Stimulated activated CD8-positive, alpha-beta memory T cell treated with anti-CD3 and anti-CD28 coated beads, Interleukin-7, amount 100 ng/mL, for 48 hours (primary cell): ENCODE data around the gene CEP63.

Experiments
- DNase-seq, 2 donors: peaks; one replicate each; pipeline ENCODE4 v3.0.0-alpha.2; 2020; ENCODE audit warnings: low read depth in 1 of 2; ENCODE audit errors: extremely low read depth in 1 of 2

Gene CEP63

DNA sequence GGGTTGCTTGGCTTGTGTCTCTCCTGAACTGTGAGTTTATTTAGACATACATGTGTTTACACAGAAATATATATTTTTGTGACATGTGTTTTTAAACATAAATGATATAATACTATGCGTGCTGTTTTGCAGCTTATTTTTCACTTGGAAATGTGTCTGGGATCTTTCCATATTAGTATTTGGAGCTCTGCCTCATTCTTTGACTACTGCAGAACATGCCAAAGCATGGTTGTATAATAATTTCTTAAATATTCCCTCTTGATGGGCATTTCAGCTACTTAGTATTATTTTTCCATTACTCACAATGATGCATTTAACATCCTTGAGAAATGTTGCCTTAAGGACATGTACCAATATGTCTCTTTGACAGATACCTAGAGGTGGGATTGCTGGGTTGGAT lies 19.5 kb upstream of the CEP63 start:
- DNase-seq: no peak

DNA sequence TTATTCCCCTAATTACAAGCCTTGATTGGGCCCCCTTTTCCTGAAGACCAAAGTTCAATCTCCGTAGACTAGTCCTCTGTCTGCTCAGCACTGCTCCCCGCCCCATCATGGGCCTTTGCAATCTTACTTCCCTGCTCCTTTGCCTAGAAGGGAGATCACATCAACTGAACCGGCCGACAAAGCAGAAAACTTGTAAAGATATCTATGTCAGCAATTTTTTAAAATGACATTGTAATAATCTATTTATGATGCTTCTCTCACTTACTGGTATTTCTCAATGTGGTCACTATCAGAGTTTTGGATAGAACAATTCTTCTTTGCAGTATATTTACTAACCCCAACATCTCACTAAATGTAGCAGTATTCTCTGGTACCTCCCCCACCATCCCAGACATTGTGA lies 17.3 kb upstream of the CEP63 start:
- no peak for DNase-seq

DNA sequence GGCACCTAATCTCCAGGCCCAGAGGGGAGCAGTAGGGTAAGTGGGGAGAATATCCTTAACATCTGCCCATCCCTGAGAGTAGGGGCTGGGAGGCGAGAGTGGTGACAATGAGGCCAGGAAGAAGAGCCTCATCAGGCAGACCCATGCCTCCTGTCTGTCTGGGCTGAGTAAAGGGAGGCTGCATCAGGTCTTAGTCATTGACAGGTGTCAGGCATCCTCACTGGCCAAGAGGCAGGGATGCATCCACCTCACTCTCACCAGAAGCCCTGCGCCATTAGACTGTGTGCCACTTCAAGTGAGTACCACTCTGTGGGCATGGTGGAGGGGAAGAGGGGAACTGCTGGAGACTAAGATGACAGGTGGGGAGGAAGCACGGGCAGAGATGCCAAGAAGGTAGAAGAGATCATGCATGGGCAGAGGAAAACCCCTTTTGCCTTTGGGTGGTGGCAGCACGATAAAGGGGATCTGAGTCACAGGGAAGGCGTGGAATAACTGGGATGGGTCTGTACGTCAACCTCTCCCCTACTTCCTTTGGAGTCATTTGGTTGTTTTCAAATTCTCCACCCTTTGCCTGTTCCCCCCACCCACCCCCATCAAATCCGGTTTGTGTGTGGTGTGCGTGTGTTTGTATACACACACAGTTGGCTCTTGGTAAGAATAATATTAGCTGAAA lies 14.2 kb upstream of the CEP63 start:
- DNase-seq: no peak

DNA sequence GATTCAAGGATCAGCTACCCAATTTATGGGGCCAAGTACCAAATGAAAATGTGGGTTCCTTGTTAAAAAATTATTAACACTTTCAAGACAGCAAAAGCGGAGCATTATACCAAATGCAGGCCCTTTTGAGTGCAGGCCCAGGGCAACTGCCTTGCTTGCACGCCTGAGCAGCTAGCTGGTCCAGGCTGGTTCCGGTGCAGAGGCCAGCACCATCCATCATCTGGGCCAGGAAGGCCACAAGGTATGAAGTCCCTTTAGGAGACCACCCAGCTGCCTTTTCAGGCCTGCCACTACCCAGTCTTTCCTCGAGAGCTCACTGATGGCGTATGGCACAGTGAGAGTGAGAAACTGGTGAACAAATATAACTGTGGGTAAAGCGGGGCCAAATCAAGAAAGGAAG lies 13.0 kb upstream of the CEP63 start:
- DNase-seq: no peak

DNA sequence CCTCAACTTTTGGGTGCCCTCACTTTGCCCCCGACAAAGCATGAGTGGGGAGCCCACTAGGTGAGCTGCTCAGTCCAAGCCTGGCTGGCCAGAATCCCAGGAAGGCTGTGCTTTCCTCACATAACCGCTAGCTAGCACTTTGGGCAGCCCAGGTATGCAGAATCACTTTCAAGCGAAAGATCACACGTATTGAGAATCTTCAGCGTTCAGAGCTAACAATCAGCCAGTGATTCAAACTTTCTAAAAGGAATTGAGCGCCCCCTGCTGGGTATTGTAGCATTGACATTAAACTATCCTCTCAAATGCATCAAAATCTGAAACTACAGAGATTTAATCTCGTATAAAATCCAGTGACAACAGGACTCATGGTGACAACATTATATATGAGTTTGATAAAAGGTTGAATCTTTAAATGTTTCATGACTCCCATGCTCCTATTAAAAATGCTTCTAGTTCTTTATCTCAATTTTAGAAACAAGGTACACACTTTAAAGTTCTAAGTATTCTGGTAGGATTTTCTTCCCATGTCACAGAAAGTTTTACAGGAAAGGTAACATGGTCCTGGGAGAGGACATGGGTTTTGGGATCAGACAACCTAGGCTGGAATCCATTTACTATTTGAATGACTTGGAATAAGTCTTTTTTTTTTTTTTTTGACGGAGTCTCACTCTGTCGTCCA lies 11.8 kb upstream of the CEP63 start:
- DNase-seq: peak in 1 of 2 donors; percentile 58

DNA sequence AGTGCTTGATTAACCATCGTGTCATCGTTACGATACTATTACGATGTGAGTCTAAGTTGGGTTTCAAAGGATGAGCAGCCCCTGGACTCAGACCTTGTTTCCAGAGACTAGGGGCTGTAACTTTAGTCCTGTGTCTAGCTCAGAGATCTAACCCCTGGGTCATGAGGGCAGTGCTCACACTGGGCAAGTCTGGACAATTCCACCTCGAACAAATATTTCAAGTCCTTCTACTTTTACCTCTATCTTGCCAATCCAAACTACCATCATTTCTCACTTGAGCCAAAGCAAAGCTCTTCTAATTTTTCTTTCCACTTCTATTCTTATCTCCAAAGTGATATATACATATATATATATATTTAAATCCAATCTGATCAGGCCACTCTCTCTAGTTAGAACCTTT lies 10.9 kb upstream of the CEP63 start:
- no peak for DNase-seq

DNA sequence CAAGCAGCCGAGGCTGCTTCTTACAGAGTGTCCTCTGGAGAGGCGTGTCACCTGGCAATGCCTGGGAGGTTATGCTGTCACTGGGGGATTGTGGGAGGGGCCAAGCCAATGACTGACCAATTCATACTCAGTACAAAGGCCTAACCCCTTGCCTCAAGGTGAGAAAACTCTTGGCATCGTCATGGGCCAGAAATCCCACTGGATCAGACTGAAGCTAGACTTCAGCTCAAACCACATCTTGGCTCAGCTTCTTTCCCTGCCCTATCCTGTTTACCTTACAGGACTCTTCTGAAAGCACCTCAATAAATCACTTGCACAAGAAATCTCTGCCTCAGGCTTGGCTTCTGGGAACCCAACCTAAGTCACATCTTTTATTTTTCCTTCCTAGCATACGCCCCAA lies 9.6 kb upstream of the CEP63 start:
- no peak for DNase-seq

DNA sequence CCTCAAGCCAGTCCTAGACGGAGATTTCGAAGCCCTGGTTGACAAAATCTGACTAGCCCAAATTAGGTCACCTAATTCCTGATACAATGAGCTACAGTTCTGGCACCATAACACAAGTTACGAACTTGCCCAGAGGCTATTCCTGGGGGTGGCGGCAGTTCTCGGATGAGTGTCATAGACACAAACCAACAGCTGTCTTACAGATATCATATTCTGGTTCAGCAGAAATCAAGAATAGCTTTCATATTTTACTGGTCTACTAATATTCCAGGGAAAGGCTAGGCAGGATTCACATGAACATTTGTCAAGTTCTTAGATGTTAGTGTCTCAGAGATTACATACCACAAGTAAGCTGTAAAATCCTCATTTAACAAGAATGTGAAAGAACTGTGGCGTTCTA lies 8.9 kb upstream of the CEP63 start:
- no peak for DNase-seq

DNA sequence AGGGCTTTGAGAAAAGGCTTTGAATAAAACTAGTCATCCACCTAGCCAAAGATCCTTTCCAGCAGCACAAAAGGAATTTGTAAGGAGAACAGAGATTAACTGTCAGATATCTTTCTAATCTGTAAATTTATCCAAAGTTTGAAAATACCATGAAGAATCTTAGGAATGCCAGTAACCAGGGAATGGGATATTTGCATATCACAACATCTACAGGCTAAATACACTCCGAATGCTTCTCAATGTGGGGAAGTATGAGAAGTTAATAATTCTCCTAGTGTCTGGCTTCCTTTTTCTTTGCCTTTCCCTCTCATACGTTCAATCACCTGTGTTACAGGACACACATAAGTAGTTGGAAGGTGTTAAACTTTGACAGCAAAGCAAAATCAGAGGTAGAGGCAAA lies 7.9 kb upstream of the CEP63 start:
- no peak for DNase-seq

DNA sequence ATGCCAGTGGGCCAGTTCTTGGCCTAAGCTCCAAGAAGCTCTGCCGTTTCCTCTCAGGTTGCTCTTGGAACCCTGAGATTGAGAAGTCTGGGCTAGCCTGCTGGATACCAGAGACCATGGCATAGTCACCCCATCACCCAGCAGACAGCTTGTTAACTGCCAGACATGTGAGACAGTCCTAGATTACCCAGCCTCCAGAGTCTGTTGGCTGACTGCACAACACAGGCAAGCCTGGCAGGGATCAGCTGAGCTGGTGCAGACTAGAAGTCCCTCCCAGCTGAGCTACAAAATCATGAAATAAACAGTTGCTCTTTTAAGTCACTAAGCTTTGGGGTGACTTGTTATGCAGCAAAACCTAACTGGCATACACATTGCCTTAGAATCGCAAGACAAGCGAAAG lies 5.3 kb upstream of the CEP63 start:
- DNase-seq: no peak

DNA sequence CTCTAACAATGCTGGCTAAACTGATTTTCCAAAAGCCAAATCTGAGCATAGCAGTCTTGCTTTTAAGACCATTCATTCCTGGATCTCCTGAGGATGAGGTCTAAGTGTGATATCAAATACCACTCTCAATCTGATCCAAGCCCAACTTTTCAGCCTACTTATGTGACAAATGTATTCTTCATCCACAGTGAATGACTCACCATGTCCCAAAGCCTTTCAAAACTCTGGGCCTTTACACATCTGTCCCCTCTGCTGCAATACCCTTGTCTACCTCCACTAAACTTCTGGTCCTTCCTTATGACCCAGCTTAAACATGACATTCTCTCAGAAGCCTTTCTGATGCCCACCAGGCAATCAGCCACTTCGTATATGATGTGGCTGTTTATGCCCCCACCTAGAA lies 4.7 kb upstream of the CEP63 start:
- no peak for DNase-seq

DNA sequence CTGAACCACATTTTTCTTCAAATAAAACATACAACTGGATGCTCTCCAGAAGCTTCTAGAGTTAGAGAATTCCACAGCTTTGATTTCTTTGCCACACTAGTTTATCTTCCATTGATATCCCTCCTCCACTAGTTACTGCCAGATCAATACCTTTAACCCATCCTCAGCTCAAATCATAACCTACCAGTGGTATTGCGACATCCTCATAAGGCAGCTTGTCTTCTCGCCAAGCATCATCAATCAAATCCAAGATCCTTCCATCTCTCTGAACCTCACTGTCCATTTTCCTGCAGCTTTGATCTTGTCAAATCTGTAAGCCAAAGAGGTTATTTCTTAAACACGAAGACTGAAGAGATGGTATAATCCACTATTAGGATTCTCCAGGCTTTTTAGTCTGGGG lies 3.2 kb upstream of the CEP63 start:
- no peak for DNase-seq

DNA sequence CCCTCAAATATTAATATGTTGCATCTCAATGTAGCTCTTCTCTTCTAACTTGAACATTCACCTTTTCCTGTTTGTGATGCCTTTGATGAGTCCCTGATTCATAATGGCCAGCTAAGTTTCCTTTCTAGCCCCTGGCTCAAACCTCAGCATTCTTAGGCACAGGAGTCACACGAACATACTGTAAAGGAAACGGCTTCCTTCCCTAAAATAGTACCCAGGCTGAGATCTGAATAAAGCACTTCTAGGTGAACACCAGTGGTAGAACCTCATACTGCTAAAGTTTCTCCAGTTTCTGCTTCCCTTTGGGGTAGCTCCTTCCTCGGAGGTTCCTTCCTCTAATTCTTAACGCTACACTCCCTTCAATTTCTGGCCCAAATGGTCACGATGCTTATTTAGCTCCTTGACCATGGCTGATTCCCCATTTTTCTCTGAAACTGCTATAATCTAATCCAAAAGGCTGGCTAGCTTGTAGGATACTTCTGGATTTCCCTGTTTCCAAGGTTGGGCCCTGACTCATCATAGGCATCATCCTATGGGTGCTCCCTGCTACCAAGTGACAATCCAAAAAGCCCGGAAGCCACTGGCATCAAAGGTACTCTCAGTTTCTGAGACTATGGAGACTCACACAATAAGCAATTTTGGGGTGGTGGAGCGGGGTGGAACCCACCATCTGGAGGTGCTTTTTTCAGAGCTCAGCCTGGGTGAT lies 2.5 kb upstream of the CEP63 start:
- DNase-seq: no peak

DNA sequence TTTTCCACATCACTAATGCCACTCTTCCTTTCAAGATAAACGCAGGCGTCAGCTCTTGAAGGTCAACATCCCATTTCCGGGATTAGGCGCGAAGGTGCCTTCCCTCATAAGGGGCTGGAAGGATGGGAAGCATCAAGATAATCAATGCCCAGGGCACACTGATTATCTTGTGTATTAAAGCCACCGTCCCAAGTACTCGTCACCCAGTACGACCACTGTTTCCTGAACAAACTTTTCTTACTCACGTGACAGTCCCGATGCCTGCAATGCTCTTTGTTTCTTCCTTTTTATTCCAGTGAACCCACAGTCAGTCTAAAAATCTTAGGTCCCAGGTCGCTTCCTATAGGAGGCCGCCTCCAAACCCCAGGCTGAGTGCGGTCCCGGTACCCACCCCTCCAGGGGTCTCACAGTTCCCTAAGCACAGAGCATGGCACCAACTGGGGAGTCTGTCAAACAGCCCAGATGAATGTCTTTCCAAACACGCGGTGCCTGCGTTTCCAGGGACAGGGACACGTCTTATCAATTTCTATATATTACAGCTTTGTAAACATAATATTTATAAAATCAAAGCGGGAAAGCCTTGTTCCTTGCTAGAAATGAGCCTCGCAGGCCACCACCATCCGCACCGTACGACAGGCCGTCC lies 661 bp upstream of the CEP63 start:
- DNase-seq: no peak

DNA sequence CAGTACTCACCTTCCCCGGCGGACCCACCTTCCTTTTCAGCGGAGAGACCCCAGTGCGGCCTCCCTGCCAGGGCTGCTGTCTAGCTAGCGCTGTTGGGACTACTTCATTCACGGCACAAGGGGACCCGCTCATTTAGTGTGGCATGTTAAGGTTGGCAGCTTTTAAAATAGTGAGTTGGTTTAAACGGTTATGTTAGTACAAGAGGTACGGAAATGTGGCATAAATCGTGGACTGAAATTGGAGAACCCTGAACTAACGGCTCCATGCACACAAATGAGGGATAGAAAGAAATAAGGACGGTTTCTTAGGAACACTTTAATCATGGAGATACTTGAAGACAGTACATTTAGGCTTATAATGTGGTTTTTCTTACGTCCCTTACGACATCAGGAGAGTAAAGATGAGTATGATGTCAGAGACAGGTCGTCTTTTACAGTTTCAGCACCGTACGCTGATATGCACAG lies 752 bp downstream of the CEP63 start:
- no peak for DNase-seq

DNA sequence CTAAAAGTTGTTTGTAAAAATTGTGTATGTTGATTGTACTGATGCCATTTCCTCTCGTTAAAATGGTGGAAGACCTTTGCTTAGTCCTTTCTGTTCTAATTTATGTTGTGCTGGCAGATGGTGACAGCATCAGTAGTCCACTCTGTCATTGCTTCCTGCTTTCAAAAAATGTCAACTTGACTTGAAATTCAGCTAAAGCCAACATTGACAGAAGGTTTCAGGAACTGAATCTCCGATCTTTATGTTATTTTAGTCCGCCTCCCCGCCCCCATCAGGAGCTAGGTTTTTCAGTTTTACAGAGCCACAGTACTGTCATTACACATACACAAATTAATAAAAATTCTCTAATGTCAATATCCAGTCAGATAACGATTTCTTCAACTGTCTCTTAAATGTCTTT lies 1.5 kb downstream of the CEP63 start:
- no peak for DNase-seq

DNA sequence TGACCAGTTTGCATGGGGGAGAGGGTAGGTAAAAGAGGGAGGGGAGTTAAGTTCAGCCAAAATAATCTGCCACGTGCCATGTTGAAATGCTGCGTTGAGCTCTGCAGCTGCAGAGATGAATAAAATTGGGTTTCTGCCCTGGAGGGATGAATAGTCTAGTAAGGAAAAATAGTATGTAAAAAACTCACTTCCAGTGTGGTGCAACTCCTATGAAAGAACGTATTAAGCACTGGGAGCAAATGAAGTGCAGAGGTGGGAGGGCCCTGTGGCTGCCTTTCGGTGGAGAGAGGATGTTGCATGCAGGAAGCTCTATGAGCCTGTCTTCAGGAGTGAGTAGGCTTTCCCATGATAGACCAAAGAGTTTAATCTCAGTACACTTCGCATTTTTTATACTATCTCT lies 8.6 kb downstream of the CEP63 start:
- DNase-seq: no peak

DNA sequence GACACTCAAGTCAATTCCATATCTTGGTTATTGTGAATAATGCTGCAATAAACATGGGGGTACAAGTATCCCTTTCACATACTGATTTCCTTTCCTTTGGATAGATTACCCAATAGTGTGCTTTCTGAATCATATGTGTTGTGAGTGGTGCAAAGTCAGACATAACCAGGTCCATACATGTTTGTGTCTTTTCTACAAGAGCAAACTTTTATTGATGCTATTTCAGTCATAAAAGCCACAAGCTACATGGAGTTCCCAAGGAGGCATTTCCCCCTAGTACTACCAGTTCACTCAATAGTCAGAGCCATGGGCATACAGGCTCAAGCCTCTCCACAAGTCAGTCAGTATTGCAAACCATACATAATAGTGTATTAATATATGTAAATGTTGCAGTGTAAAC lies 10.1 kb downstream of the CEP63 start:
- DNase-seq: no peak

DNA sequence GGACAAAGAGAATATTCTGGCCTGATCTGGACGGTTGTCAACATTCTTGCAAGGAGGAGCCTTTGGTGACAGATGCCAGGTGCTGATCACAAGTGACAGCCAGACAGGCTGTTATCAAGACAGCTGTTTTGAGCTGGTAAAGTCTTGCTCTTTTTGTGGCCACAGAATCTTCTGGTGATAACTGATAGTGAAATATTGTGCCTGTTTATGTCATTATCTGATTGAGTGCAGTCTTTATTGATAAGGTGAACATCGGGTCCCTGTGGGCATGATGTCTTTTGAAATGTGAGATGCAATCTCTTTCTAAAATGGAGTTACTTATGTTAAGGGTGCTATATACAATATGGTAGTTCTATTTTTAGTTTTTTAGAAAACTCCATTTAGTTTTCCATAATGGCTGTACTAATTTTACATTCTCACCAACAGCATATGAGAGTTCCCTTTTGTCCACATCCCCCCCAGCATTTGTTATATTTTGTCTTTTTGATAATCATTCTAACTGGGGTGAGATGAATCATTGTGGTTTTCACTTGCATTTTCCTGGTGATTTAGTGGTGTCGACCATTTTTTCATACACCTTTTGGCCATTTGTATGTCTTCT lies 10.7 kb downstream of the CEP63 start:
- no peak for DNase-seq

DNA sequence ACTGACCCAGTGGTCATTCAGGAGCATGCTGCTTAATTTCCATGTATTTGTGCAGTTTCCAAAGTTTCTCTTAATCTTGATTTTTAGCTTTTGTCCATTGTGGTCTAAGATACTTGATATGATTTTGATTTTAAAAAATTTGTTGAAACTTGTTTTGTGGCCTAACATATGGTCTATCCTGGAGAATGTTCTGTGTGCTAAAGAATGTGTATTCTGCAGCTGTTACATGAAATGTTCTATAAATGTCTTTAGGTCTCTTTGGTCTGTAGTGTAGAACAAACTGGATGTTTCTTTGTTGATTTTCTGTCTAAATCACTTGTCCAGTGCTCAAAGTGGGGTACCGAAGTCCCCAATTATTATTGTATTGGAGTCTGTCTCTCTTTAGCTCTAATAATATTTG lies 17.4 kb downstream of the CEP63 start:
- no peak for DNase-seq

DNA sequence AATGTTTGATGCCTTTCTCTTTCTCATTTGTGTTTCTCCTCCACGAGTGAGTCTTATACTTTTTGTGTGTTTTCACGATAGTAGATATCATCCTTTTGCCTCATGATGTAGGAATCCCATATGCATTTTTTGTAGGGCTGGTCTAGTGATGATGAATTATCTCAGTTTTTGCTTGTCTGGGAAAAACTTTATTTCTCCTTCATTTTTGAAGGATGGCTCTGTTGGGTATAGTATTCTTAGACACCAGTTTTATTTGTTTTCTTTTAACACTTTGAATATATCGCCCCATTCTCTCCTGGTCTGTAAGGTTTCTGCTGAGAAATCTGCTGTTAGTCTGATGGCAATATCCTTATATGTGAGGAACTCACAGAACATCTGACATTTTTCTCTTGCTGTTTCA lies 18.3 kb downstream of the CEP63 start:
- no peak for DNase-seq
